Measurements from ENCODE around the gene CCDC187.

Gene CCDC187

DNA sequence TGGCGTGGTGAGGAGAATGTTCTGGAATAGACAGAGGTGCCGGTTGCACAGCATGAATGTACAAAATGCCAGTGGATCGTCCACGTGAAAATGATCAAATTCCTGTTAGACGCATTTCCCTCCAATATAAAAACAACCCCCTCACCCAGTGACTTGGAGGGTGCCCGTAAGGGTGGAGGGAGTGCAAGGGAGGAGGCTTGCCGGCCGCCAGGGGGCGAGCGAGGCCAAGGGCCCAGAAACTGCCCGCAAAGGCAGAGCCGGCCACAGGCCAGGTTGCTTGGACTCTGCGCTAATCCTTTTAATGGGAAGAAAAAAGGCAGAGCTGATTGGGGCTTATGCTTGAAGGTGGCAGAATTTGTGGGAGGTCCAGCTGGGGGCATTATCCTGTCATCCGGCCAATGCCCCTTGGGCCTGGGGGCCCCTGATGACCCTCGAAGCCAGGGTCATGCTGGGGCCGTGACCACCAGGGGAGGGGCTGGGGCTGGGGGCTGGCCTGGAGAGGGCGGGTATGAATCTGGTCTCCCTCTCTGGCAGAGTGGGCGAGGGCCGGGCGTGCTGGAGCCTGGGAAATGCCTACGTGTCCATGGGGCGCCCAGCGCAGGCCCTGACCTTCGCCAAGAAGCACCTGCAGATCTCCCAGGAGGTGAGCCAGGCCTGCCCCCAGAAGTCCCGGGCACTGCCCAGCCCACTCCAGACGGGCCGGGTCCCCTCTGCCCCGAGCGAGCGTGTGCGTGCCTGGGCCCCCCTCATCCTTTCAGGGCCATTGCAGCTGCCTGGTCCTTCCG lies 35.5 kb upstream of the CCDC187 start:
- DNase-seq (ENCODE audit: low read depth): no peak

DNA sequence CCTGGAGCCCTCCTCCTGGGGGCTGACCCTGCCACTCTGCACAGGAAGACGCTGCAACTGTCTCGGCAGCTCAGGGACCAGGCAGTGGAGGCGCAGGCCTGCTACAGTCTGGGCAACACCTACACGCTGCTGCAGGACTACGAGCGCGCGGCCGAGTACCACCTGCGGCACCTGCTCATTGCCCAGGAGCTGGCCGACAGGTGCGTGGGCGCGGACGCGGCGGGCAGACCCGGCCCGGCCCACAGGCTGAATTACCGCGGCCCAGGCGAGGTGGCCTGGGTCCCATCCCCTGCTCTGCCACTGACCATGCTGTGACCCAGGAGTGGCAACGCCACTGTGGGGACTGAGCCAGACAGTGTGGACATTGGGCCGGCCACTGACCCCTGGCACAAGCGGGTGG lies 34.6 kb upstream of the CCDC187 start:
- DNase-seq (ENCODE audit: low read depth): no peak

DNA sequence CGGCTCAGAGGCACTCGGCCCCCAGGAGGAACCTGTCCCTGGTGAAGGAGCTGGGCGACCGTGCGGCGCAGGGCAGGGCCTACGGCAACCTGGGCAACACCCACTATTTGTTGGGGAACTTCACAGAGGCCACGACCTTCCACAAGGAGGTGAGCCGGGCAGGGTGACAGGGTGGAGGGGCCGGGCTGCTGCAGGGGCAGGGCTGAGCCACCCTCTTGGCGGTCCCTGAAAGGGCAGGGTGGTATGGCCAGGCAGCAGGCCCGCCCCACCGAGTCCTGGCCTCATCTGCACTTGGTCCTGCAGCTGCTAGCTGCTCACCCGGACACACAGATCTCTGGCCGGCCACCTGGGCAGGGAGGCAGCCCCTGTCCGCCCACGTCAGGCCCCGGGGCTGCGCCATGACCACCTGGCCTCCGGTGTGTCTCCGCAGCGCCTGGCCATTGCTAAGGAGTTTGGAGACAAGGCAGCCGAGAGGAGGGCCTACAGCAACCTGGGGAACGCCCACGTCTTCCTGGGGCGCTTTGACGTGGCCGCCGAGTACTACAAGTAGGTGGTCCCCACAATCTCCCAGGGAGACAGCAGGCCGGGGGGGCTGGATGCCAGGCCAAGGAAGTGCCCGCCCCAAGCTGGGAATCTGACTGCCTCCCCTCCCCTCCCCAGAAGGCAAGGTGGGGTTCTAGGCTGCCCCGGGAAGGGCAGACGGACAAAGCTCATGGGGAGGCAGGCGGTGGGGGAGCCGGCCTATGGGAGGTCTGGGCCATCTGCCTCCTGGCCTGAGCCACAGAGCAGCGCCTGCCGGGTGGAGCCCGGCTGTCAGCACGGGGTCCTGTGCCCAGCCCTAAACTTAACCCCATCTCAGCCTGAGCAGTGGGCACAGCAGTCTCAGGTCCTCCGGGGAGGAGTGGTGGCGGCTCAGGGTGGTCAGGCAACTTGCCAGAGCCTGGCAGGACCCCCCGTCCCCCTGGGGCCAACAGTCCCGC lies 33.8 kb upstream of the CCDC187 start:
- no peak for DNase-seq (ENCODE audit: low read depth)

DNA sequence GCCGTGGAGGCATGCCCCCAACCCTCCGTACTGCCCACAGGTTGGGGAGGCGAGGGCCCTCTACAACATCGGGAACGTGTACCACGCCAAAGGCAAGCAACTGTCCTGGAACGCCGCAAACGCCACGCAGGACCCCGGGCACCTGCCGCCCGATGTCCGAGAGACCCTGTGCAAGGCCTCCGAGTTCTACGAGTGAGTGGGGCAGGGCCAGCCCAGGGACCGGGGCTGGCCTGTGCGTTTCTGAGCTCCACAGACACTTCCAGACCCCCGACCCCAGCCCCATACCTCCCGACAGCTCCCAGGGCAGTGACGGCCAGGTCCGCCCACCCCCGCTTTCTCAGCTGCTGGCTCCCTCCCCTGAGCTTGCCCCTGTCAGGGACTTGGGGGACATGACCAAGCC lies 33.0 kb upstream of the CCDC187 start:
- no peak for DNase-seq (ENCODE audit: low read depth)

DNA sequence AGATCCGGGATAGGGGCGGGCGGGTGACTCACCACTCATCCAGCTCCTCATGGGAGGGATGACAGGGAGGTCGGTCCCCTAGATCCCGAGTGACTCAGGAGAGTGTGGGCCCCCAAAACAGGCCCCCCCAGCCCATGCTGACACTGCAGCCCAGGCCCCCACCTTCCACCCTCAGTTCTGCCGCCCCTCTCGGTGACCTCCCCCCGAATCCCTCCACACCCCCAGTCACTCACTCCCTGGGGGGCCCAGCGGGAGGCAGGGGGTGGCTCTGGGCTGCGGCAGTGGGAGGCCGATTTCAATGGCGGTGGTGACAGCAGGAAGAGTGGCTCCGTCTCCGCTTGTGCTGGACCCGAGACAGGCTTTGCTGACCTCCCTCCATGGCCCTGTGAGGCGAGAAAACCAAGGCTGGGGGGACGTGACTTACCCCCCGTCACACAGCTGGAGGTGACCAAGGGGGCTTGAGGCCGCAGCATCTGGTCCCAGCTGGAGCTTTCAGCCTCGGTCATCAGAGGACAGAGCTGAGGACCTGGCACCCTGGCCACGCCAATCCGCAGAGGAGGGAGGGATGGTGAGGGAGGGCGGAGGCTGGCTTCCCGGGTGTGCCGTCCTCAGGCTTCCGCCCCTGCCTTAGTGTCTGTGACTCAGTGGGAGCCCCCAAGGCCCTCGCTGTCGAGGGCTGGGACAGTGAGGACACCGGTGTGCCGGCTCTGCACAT lies 32.4 kb upstream of the CCDC187 start:
- no peak for DNase-seq (ENCODE audit: low read depth)

DNA sequence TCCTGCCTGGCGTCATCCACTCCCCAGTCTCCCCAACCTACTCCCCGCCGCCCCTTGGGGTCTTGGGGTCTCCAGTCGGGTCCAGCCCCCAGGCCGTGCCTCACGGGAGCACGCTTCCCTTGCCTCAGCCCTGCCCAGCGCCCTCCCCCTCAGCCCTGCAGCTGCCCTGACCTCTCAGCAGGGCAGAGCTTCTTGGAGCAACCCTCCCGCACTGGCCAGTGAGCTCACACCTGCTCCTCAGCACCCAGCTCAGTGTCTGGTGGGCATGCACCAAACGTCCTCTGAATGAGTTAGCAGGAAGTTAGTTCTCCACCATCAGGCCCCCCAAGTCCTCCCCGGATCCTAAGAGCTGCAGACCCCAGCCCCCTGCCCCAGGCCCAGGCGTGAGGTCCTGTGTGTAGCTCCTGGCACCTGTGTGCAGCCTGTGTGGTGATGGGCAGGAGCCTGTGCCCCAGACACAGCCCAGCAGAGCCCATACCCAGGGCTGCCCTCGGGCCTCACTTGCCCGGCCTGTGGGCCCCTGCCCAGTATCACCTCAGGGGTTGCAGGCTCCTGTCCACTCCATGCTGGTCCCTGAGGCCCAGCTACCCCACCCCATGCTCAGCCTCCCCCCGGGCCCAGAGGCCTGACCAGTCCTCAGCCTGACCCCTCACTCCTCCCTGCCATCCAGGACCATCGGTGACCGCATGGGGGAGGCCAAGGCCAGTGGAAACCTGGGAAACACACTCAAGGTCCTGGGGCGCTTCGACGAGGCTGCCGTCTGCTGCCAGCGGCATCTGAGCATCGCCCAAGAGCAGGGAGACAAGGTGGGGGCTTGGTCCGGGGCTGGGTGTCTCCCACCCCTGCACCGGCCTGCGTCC lies 31.6 kb upstream of the CCDC187 start:
- no peak for DNase-seq (ENCODE audit: low read depth)

DNA sequence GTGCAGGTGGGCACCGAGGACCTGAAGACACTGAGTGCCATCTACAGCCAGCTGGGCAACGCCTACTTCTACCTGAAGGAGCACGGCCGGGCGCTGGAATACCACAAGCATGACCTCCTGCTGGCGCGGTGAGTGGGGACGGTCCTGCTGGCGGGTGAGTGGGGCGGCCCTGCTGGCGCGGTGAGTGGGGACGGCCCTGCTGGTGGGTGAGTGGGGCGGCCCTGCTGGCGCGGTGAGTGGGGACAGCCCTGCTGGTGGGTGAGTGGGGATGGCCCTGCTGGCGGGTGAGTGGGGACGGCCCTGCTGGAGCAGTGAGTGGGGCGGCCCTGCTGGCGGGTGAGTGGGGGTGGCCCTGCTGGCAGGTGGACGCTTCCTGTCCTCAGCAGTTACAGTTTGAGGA lies 30.6 kb upstream of the CCDC187 start:
- no peak for DNase-seq (ENCODE audit: low read depth)

DNA sequence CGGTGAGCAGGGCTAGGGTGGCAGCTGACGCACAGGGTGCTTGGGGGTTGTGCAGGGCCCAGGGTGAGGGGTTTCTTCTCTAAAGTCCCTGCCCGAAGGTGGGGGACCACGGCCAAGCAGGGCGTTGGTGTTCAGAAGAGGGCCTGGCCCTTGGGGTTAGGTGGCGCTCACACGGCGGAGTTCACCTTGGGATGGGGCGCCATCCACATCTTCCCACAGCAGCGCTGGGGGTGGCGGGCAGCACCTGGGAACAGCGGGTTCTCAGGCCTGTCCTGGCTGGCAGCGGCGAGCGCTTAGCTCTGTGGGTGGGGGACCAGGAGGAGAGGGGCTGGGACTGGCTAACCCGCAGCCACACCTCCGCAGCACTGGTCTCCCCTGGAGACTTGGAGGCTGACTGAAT lies 29.6 kb upstream of the CCDC187 start:
- DNase-seq (ENCODE audit: low read depth): no peak

DNA sequence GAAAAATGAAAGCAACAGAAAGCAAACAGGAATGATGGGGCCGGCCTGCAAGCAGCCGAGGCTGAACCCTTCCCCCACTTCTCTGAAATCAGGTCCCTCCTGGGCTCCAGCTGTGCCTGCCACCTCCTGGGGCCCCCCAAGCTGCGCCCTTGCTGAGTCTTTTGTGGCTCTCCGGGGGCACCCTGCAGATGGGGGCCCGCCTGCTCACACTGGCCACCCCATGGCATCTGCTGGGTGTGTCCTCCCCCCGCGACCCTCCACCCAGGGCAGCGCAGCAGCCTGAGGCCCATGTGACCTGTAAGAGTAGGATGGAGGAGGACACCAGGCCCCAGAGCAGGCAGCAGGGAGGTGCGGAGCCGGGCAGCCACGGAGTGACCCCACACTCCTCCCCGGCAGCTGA lies 29.2 kb upstream of the CCDC187 start:
- no peak for DNase-seq (ENCODE audit: low read depth)

DNA sequence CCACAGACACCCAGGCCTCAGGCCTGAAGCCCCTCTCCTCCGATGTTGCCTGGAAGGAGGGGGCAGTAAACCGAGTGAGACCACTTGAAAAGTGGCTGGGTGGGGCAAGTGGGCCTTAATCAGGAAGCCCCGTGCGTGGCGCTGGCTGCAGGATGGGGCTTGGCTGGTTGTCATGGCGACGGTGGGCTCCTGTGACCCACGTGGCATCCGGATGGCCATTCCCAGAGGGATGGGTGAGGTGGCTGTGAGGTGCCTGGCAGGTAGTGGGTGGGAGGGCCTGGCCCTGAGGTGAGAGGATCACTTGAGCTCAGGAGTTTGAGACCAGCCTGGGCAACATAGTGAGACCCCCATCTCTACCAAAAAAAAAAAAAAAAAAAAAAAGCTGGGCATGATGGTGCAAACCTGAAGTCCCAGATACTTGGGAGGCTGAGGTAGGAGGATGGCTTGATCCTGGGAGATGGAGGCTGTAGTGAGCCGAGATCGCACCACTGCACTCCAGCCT lies 28.6 kb upstream of the CCDC187 start:
- no peak for DNase-seq (ENCODE audit: low read depth)

DNA sequence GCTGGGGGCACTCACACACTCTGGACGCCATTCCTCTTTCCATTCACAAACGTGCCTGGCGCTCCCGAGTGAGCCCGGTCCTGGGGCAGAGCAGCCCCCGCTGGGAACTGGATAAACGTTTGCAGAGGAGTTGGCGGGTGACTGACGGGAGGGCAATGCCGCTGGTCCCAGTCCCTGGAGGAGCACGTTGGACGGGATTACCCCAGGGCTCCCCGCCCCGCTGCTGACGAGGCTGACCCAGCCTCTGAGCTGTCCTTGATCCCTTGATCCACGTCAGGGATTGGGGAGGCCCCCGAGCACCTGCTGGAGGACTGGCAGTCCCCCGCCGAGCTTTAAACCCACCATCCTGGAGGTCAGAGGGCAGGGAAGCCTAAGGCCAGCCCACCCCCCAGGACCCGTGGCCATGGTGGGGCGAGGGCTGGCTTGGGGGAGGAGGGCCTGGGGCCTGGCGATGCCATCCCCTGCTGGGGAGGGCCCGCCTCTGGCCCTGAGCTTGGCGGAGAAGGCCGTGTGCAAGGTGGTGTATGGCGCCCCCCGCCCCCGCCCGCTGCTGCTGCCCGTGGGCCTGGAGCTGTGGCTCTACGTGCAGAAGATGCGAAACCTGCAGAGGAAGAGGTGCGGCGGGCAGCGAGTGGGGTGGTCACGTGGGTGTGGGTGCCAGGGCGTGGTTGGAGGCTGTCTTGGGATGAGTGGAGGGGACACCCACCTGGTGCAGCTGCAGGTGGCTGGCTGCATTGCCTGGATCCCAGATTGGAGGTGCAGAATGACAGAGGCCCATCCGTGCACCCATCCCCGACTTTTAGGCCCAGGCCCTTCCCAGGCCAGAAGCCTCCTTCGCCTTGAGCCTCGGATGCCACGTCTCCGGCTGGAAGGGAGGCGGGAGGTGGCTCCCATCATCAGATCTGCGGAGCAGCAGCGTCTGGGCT lies 27.9 kb upstream of the CCDC187 start:
- DNase-seq (ENCODE audit: low read depth): no peak

DNA sequence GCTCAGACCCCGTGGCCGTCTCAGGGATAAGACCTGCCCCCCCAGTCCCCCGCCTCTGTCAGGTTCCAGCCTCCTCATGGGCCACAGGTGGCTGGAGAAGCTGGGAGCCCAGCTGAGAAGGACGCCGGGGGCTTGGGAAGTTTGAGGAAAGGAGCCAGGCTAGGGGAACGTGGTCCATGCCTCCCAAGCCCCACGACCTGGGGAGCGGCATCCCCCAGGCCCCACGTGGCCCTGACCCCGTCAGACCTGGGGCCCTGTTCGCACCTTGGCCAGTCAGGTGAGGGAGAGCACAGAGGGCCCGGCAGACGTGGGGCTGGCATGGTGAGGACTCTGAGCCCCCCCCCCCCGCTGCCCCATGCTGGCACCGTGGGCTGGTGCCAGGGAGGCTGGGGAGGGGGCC lies 27.1 kb upstream of the CCDC187 start:
- DNase-seq (ENCODE audit: low read depth): no peak

DNA sequence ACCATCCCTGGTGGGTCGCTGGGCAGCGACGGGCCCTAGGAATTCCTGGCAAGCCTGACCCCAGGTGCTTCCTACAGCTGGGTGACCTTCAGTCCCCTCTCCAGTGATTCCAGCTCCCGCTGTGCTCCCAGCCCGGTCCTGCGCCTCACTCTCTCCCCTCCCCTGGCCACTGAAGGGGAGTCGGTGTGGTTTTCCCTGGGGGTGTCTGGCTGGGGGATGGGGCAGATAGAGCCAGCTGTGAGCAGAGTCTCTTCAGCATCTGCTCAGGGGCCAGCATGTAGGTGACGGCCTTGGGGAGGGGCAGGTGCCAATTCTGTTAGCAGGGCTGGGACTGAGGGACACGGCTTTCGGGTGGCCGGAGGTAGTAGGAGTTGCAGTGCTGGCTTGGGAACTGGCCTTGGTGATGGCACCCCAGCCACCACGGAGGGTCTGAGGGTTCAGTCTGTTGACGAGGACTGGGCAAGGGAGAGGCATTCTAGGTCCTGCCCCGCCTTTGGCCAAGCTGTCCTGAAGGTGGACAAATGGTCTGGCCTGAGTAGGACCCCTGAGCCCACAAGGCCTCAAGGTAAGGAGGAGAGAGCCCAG lies 26.6 kb upstream of the CCDC187 start:
- DNase-seq (ENCODE audit: low read depth): no peak

DNA sequence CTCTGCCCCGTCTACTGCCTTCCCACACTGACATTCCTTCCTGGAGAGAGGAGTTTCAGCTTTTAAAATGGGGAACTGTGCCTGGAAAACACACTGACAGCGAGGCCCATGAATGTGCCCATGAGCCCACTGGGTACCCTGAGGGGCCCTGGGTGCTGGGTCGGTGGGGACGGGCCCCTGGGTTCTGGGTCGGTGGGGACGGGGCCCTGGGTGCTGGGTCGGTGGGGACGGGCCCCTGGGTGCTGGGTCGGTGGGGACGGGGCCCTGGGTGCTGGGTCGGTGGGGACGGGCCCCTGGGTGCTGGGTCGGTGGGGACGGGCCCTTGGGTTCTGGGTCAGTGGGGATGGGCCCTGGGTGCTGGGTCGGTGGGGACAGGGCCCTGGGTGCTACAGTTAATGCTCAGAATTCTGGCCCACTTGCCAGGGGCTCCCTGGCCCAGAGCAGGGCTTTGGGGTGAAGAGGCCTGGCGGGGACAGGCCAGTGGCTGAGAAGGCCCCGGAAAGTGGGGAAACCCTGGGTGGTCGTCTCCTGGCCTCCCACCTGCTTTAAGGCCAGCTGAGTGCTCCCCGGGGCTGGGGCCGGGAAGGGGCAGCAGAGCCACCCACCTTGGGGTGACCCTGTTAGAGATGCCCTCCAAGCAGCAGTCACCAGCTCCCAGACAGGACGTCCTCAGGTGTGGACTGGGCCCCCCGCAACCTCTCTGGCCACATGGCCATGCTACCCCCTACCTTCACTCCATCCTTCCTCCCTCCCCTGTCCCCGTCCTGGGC lies 25.9 kb upstream of the CCDC187 start:
- no peak for DNase-seq (ENCODE audit: low read depth)

DNA sequence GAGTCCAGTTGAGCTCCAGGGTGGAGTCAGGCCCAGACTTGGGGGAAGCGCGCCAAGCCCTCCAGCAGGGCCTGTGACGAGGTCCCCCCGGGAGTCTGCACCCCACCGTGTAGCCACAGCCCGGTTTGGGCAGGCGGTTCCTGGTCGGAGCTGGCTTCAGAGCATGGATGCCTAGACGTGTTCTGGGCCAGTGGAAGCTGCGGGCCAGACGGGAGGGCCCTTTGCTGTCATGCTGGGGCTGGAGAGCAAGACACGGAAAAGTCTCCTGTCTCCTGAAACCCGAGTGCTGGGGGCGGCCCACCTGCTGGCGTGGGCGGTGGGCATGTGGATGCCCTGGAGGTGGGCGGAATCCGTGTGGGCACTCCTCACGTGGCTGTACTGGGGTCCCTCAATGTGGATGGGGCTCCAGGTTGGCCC lies 25.3 kb upstream of the CCDC187 start:
- DNase-seq (ENCODE audit: low read depth): no peak

DNA sequence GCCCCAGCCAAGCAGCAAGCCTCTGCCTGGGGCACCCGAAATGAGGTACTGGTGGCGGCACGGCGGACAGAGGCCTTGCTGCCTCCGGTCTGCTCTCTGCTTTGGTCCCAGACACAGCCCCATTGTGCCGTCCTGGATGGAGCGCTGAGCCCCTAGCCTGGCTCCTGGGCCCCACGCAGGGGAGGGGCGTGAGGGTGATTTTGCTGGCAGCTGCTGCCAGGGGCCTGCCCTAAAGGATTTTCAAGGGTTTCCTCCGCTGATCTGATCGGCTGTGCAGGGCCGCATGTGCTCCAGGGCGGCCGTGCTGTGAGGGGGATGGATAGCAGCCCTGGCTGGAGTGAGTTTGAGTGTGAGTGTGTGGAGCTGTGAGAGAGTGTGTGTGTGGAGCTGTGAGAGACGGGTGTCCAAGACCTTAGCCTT lies 24.7 kb upstream of the CCDC187 start:
- no peak for DNase-seq (ENCODE audit: low read depth)

DNA sequence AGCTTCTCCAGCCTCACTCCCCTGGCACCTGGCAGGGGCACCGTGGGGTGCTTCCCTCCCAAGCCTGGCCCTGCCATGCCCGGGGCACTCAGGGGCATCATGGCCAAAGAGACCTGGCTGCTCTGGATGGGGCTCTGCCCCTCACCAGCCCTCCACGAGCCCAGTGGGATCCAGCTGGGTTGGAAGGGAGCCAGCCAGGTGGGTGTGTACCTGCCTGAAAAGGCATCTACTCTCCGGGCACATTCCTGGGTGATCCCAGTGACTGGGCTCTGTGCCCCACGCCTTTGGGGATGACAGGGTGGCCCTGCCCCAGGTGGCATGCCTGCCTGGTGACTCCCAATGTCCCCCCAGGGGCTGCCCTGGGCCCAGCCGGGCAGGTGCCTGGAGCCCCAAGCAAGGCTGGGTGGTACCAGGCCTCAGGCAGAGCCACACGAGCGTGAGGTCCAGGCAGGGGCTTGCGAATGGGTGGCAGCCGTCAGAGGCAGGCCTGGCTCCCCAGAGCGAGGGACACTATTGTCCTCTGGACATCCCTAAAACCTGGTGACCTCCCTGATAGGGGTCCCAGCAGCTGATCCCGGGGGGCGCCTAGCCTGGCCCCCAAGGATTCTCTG lies 24.2 kb upstream of the CCDC187 start:
- DNase-seq (ENCODE audit: low read depth): no peak

DNA sequence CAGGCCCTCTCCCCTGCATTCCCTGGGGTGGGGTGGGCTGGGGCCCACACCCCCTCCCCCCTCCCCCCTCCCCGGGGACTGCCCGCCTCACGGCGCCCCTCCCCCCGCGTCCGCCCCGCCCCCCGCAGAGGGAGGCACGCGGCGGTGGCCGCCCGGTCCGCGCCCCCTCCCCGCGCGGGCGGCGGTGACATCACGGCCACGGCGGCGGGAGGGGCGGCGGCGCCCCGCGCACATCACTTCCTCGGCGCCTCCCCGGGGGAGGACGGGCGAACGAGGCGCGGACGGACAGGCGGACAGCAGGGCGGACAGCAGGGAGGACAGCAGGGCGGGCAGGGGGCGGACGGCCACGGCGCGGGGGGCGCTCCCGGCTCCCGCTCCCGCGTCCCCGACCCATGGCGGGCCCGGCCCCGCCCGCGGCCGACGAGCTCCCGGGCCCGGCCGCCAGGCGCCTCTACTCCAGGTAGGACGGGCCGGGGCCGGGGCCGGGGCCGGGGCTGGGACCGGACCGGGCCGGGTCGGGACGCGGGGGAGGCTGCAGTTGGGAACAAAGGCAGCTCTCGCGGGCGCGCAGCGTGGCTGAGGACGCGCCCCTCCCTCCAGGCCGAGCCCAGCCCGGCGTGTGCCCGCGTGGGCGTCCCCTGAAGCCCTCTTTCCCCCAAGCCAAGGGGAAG lies 23.5 kb upstream of the CCDC187 start, which contains the start of gene GPSM1:
Gene GPSM1 (plus strand): TSS at position 236 of the 671 bp plus-strand sequence. CDS start 157 bp downstream, at position 393.
- no peak for DNase-seq (ENCODE audit: low read depth)
